Fibroblast of skin of scalp (primary cell): ENCODE results near the gene APIP.
A peak's percentile ranks its signal among the peaks of the same experiment; 100 is the strongest.
"Not testable (repeated sequence)": the region's sequence is repeated elsewhere in the genome, so short reads cannot be mapped to it uniquely, and the experiment has no call there.

Experiments used
- DNase-seq: peaks from one replicate; pipeline ENCODE4 v3.0.0-alpha.2; 2013

APIP gene

DNA sequence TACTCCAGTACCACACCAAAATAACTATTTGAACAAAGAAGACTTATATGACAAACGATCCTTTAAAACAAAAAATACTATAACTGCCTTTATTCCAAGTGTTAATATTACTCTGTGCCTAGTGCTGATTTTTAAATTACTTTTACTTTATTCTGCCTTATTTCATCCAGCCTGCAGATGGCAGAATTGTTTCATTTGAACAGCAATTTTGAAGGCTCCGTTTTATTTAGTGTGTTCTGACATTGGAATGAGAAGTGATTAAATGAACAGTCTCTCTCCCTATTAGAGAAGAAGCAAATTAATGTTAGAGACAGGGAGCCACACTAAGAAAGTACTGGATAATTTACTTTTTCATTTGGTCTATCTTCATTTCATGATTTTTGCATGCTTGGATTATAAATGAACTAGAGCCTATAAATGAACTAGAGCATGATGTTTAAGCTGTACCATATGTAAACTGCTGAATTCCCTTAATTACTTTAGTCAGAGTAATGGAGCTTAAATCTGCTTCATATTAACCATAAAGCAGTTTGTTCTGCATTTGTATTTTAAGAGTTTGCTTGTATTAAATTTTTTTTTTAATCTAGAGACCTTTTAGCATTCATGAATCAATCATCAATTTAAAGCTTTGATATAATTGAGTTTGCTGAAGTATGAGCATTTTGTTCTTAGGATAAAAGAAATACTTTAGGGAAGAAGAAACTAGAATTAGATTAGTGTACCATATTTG, 10.1 kb upstream of the APIP start:
- DNase-seq: peak; percentile 66

DNA sequence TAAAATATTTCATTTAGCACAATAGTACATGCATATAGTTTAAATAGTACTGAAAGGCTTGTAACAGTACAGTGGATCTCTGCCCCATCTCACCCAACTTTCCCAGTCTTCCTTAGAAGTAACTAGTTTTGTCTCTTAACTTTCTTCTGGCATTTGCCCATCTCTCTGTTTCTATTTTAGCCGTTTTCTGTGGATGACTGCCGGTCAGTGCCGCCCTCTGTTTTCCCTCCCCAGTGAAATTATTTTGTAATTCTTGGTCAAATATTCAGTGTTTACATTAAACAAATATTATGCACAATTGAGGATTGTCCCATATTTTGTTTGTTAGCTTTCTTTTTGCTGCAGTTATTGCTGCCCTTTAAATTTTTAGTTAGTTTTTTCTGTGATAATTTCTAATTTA, 8.5 kb upstream of the APIP start:
- DNase-seq: no peak

- no peak for DNase-seq
These were observed 5.0 kb upstream of the APIP start for GRCh38 chr11:34921156-34921555.

DNA sequence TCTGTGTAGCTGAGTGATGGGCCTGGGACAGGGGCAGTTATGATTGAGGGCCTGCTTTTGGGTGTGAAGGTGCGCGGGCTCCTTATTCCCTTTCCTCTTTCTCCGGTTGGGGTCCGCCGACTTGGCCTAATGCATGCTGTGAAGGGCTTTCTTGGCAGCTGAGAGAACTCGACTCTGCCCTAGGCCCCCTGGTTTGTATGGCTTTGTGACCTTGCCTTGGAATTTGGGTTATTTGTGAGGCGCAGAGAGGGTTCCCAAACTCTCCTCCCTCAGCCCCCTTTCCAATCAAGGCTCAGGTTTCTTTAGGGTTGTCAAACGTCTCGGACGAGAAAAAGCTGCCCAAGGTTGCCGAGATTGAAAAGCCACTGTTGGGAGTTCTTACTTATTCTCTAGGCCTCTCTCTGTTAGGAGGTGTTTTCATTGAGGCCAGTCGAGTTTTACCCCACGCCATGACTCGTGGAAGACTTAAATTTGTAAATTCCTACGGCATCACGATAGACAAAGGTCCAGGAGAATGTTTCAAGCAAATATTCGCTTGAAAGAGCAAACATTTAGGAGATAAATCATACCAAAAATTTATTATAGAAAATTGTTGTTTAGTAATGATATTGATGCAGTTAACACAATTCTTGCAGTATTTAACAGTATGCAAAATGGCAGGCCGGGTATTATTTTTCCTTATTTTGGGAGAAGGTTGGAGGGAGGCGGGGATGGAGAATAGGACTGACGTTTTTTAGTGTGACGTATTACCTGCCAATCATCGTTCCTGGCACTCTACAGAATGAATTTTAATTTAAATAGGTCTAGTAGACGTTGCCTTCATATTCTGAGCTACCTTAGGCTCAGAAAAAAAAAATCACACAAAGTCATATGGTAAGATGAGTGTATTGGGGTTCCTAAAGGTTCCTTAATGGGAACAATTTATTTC, 928 bp upstream of the APIP start:
- DNase-seq: peak; percentile 8

DNA sequence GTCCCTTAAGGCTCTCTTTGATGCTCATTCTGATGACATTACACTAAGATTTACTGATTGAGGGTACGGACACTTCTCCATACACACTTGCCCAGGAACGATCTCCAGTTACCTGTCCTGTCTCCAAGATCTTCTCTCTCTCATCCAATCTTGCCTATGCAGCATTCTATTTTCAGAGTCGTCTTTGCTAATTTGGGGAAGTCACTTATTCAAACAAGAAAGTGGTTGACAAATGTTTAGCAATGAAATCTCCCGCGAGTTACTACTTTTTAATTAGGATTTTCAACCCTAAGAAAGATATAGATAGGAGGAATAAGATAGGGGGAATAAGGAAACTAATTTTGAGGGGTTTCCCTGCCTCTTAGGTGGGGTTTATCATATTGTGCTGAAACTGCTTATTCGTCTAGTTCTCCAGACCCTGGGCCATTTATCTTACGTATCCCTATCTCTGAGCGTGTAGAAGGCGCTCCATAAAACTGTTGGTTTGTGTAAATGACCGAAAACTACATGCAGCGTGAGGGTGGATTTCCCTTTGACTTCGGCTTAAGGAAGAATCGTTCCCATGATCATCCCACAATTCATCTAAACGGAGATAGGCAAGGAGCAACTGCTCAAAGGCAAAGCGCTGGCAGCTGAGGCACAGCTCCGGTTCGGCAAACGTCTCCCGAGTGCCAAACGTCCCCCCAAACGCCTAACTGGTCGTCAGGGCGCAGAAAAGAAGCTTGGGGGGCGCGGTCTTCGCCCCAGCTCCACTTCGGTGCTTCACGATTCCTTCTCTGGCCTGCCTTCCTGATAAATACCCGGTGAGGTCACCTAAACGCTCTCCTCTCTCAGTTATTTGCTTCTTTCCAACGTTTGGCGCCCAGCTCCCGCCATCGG, 804 bp downstream of the APIP start:
- DNase-seq: peak; percentile 27

DNA sequence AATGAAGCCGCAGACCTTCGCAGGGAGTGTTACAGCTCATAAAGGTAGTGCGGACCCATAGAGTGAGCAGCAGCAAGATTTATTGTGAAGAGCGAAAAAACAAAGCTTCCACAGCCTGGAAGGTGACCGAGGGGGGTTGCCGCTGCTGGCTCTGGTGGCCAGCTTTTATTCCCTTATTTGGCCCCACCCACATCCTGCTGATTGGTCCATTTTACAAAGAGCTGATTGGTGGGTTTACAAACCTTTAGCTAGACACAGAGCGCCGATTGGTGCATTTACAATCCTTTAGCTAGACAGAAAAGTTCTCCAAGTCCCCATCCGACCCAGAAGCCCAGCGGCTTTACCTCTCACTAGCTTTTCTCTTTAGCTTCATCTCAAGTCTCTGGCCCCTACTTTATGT, 2.6 kb downstream of the APIP start:
- not testable (repeated sequence) for DNase-seq

GRCh38 chr11:34911676-34912075, 4.5 kb downstream of the APIP start:
- no peak for DNase-seq

GRCh38 chr11:34910817-34911216, 5.4 kb downstream of the APIP start:
- no peak for DNase-seq

- DNase-seq: no peak
These were observed 6.2 kb downstream of the APIP start for GRCh38 chr11:34909955-34910354.

DNA sequence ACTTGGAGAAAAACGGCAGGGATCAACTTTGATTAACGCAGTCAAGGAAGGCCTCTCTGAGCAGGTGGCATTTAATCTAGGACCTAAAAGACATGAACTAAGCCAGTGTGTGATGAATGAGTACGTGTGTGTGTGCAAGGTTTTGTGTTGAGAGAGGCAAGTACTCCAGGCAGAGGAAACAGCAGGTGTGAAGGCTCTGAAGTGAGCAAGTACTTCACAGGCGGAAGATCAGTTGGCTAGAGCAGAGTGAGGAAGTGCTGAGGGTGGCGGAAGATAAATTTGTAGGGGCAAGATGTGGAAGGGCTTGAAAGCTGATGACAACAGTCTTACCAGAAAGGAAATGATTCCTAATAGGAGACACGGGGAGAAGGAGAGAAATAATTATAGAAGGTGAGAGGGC, 6.8 kb downstream of the APIP start:
- DNase-seq: no peak

- no peak for DNase-seq
These were observed 8.1 kb downstream of the APIP start for GRCh38 chr11:34907934-34908593.

GRCh38 chr11:34905666-34906065, 10.5 kb downstream of the APIP start:
- no peak for DNase-seq

DNA sequence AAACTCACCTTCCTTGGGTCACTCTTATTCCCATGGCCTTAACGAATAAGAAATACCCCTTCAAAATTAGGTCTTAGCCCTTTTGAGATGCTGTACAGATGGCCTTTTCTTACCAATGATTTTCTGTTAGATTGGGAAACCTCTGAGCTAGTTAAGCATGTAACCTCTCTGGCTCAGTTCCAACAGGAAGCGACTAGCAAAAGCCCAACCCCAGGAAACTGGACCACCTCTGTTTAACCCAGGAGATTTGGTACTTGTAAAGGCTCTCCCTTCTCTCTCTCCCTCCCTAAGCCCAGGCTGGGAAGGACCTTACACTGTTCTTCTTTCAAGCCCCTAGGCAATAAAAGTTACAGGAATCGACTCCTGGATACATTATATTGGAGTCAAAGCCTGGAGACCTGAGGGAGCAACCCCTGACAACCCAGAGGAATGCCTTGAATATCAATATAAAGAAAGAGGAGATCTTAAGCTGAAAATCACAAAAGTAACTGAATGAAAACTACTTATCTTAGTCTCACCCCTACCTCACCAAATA, 11.7 kb downstream of the APIP start:
- DNase-seq: no peak

DNA sequence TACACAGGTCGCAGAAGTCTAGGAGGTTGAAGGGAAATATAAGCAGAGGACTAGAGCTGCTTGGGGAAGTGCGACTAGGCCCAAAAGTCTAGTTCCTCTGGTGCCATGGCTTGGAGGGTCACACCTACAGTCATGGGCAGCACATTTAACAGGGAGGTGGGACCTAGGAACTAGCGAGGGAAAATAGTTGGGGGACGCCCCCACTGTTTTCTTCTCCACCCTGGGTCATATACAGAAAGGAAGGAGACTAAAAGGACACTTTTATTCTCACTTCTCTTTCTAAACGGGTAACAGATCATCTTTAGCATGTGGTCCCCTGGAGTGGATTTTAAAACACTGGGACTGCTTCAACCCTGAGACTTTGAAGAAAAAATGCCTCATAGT, 16.6 kb downstream of the APIP start:
- DNase-seq: no peak

GRCh38 chr11:34898474-34898873, 17.7 kb downstream of the APIP start:
- no peak for DNase-seq

DNA sequence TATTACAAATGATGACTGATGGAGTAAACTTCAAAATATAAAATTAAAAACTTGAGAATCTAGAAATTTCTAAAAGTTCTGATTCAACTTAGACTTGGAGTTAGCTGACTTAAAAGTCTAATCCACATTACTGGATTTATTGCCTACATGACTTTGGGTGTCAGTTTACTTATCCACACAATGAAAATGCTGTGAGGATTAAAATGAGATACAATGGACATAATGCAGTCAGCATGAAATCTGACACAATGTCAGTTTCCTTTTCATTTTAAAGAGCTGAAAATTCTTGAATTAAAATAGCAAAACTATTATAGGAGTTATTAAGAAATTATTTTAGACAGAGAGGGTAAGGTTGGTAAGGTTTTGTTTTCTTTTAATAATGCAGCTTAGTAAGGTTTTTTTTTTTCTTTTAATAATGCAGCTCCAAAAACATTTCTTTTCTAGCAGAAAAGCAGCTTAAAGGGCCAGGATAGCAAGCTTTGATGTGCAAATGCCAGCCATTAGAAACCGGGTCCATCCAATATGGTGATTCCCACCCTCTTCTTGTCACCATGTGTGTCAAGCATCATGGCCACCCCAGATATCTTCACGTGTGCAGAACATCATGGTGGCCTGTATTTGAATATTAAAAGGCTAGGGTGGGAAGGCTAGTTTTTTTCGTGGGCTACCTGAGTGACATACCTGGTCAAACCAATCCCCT, 18.9 kb downstream of the APIP start:
- DNase-seq: no peak

GRCh38 chr11:34896191-34896590, 20.0 kb downstream of the APIP start:
- not testable (repeated sequence) for DNase-seq

- peak; percentile 21 for DNase-seq
These were observed 22.8 kb downstream of the APIP start for GRCh38 chr11:34893416-34893815.

- no peak for DNase-seq
These were observed 24.6 kb downstream of the APIP start for GRCh38 chr11:34891611-34892010.

DNA sequence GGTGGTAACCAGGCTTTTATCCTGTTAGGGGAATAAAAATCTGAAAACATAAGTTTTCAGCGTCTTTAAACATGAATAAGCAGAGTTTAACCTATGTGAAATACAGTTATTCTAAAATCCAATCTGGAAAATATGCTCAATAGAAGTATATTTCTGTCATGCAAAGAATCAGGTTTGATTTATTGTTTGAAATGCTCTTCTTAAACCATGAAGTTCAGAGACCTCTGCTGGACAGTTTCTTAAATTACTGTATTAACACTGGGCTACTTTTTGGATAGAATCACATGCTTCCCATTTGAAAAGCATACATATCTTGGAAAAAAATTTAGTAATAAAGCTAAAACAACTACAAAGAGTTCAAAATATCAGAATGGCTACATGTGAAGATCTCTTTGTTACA, 25.4 kb downstream of the APIP start:
- DNase-seq: peak; percentile 46

DNA sequence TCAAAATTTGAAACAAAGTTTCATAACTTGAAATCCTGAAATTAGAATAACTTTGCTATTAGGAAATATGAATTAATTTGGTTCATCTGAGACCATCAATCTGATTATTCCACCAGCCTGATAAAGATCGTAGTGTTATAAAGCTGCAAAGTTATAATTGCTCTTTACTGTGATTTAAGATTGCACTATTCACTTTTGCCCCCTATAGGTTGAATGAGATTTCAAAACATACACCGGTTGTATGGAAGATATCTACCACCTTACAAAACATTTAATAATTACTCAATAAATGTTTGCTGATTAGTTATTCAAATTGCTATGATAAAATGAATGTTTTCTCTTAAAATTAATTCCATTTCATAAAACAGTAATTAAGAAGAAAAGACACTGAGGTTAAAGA, 26.1 kb downstream of the APIP start:
- no peak for DNase-seq
